DMS53 treated with DMSO at 0.1 percent for 48 hours (cell line): Measurements from ENCODE around the gene TMEM117.
A peak's percentile ranks its signal among the peaks of the same experiment; 100 is the strongest.

Experiments used
- DNase-seq: peaks from one replicate; lab custom pipeline; 2025; ENCODE audit not compliant: unreplicated experiment; lab: John Stamatoyannopoulos, UW

Gene TMEM117

DNA sequence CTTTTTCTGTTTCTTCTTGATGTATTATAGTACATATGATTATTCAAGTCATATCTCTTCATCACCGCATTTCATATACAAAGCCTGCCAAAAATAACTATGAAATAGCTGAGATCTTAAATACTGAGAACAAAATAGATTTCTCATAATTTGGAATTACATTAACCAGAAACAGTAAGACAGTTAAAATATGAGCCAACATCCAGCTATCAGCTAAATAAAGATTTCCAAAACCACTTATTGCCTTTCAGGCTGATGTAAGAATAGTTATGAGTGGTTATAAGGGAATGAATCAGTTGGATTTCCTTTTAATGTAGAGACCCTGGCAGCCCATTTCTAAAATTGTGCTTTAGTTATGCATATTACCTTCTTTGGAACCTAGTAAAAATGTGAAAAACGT lies 47.4 kb downstream of the TMEM117 start:
- no peak for DNase-seq

GRCh38 chr12:43883748-43884147 lies 47.9 kb downstream of the TMEM117 start:
- DNase-seq, result no peak

GRCh38 chr12:43884683-43885410 lies 49.0 kb downstream of the TMEM117 start:
- DNase-seq, result no peak

DNA sequence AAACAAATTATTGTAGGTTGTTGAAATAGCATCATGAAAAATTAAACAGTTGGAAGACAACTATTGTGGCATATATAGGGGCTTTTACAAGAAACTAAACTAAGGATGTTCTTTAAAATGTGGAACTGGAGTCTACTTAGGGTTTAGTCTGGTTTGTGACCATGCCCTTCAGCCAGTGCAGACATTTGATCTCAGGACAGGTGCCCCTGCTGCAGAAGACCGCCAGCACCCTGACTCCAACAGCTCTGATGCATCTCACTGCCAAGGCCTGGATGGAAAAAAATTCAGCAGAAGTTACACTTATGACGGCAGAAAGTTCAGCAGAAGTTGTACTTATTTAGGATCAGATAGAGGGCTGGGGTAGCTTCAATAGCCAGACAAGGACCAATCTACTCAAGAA lies 51.5 kb downstream of the TMEM117 start:
- DNase-seq, result no peak

- DNase-seq, result no peak
These were observed 56.1 kb downstream of the TMEM117 start for GRCh38 chr12:43891856-43892574.

- DNase-seq, result no peak
These were observed 57.8 kb downstream of the TMEM117 start for GRCh38 chr12:43893670-43894069.

DNA sequence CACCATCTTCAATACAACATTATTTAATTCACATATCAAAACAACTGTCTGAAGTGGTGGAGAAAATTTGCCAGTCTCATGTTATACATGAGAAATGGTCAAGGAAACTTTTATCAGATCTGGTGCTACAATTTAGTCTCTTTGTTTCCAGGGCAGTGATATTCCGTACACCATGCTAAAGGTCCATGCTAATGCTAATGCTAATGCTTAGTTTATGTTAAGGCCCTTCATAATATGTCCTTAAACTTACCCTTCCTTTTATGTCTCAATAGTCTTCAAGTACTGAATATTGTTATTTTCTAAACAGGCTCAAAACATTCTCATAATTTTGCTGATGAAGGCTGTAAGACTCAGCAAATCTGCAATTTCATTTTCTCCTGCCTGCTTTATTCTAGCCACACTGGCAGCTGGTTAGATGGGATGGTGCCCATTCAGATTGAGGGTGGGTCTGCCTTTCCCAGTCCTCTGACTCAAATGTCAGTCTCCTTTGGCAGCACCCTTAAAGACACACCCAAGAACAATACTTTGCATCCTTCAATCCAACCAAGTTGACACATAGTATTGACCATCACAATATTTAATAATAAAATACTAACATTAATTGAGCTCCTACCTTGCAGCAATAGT lies 59.8 kb downstream of the TMEM117 start:
- DNase-seq, result no peak

GRCh38 chr12:43896496-43896895 lies 60.6 kb downstream of the TMEM117 start:
- DNase-seq, result no peak

- DNase-seq, result no peak
These were observed 62.6 kb downstream of the TMEM117 start for GRCh38 chr12:43898474-43898873.

- no peak for DNase-seq
These were observed 63.7 kb downstream of the TMEM117 start for GRCh38 chr12:43899574-43899973.

- DNase-seq, result no peak
These were observed 67.8 kb downstream of the TMEM117 start for GRCh38 chr12:43903686-43904085.

DNA sequence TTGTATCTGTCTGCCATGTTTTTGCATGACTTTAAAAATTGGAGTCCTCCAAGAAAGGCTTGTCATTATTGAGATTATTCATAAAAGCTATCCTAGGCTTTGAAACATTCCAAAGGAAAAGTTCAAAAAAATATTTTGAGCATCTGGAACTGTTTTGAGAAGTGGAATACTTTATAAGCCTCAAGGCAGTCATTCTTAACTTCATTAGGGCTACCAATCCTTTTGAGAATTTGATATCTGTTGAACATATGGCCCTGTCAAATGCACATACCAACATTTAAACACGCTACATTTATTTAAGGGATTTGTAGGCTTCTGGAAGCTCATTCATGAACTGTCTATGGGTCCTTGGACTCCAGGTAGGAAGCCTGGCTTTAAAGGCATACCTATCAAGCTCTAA lies 77.0 kb downstream of the TMEM117 start:
- no peak for DNase-seq

DNA sequence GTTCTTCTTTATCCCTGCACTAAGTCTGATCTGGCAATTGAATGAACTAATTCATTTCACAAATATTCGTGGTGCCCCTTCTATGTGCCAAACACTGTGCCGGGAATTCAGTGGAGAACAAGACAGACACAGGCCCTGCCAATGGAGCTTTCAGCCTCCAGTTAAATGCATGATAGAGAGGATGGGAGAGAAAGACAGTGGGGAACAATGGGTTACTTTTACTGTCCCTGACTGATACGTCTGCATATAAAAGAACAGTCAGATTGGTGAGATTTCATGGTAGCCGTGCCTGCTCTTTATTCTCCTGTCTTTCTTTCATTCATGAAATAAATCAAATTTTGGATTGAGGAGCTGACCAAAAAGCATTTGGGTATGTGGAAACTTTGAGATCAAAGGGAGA lies 78.5 kb downstream of the TMEM117 start:
- no peak for DNase-seq

DNA sequence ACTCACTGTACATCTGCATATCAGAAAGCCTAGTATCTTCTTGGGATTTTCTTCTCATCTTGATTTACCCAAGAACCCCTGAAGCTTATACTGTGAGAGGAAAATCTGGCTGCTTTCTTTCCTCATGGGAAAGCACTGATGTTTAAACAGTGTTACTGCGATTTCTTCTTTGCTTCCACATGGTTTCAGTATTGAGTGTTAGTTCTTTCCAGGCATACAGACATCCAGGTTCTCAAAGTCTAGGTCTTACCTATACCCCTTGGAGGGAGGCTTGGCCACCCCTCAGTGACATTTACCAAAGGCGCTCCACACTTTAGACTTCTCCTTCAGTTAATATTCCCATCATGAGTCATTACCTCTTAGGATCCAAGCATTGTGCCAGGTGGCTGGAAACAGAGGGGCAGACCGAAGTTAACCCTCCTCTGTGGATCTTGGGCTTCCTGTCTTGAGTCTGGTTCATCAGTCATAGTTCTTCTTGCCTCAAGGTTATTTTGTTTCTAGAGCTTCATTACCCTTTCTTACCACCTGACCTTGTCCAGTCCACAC lies 79.1 kb downstream of the TMEM117 start:
- peak; percentile 57 for DNase-seq

DNA sequence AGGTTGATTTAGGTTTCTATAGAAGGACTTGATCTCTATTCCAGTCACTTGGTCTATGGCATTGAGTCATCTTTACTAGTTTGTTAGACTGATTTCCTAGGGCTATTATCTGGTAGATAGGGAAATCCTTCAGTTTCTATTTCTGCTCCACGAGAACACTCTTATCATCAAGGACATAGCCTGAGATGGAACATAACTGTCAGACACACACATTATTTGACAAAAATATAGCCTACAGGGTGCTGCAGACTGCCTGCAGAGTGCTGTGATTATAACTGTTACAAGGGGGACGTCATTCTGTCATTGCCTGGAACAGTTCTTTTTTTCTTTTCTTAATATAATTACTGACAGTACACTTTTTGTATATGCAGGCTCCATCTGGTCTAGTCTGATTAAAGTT lies 82.0 kb downstream of the TMEM117 start:
- no peak for DNase-seq

DNA sequence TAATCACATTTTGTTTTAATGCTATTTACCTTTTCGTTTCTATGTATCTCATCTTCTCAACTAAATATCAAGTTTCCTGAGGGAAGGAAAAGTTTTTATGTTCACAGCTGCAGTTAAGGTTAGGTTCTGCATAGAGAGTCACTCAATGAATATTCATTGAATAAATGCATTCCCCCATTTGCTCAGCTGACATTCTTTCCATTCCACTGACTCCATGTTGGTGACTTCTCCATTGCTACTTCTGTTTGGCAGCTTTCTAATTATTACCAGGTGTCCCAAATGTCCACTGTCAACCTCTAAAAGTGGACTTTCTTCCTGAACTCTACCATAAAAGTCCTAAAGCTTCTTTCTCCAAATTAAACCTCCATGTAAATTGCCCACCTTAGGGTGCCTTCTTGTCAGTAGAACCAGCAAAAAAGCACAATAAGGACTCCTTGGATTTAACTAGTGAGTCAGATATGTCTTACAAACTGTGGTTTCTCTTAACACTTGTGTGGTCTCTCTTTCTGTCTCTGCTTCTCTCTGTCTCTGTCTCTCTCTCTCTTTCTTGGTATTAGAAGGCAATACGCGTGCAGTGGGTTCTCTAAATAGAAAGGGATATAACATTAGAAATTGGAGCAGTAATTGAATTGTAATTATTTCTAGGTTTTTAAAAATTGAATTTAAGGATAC lies 85.9 kb downstream of the TMEM117 start:
- DNase-seq, result no peak

- DNase-seq, result no peak
These were observed 94.2 kb downstream of the TMEM117 start for GRCh38 chr12:43930032-43930431.

GRCh38 chr12:43931187-43931586 lies 95.3 kb downstream of the TMEM117 start:
- no peak for DNase-seq

DNA sequence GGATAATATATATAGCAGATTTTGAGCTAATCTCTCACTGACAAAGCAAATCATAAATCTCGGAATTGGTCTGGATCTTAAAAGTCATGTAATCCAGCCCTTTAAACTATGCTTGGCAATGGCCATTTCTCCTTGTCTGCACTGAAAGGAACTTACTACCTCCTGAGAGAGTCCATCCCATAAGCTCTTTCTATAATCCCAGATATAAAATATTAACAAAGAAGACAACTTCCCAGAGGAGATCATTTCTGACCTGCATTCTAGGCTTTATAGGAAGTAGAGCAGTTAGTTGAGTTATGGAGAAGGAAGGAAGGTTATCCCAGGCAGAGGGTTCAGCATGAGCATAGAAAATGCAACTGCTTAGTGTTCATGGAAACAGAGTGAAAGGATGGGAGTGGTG lies 99.7 kb downstream of the TMEM117 start:
- DNase-seq, result no peak

GRCh38 chr12:43937947-43938346 lies 102.1 kb downstream of the TMEM117 start:
- no peak for DNase-seq

GRCh38 chr12:43942379-43942778 lies 106.5 kb downstream of the TMEM117 start:
- no peak for DNase-seq
